ENCODE data around the gene MAML2. TPM values are rescaled to one million over a fixed set of nuclear protein-coding genes. Genes with fewer than 3 reads are reported as not detected.

Gene MAML2
- total RNA-seq, 1 experiment from 2014 or later, result 2.7 TPM

GRCh38 chr11:95926726-95927125 is 416.3 kb downstream of the MAML2 start:
- Histone ChIP-seq H3K79me1 (ENCODE audit: insufficient read depth, low read depth, low read length, poor library complexity, severe bottlenecking) (peaks cover 3% of the 10 kb centered on the region), H3K23ac (ENCODE audit: insufficient read length, low read depth, low read length) (no peak overlapping the region), H2BK15ac (ENCODE audit: low read depth, low read length) (no peak overlapping the region), H4K20me1 (ENCODE audit: control insufficient read depth, insufficient read depth, insufficient read length) (no peaks in the 10 kb centered on the region), H4K91ac (ENCODE audit: insufficient read length, low read depth, low read length) (no peak overlapping the region), H2AK5ac (ENCODE audit: insufficient read length, low read length) (no peak overlapping the region), H3K4me2 (ENCODE audit: insufficient read depth, insufficient read length, low read length) (no peak overlapping the region), H2BK120ac (ENCODE audit: low read depth, low read length, poor library complexity, severe bottlenecking) (no peak overlapping the region), H3K27ac (ENCODE audit: insufficient read length, low read depth, low read length) (no peak overlapping the region), H3K14ac (ENCODE audit: insufficient read depth, low read length) (no peak overlapping the region), H3K18ac (ENCODE audit: insufficient read length, low read depth, low read length) (no peak overlapping the region), H3K9me3 (ENCODE audit: control insufficient read depth, low read depth, low read length) (no peaks in the 10 kb centered on the region), H2BK12ac (ENCODE audit: insufficient read length, low read depth, low read length) (no peak overlapping the region), H2BK5ac (ENCODE audit: insufficient read length, low read length) (no peak overlapping the region), H3K4ac (ENCODE audit: low read depth, low read length) (no peak overlapping the region), H4K8ac (replicated peaks; ENCODE audit: insufficient read length, low read depth, low read length) (no peak overlapping the region), H3K4me1 (ENCODE audit: insufficient read depth, low read length) (peaks cover 3% of the 10 kb centered on the region; the same call in 1 of the 2 replicates), H3K23me2 (ENCODE audit: insufficient read length, low read depth, low read length, poor library complexity, severe bottlenecking) (peaks cover 4% of the 10 kb centered on the region), H3K27me3 (ENCODE audit: insufficient read depth, low read length) (no peaks in the 10 kb centered on the region), H2AFZ (ENCODE audit: low read length) (no peak overlapping the region), H3K9ac (ENCODE audit: extremely low read depth, insufficient read length, low read length) (no peak overlapping the region), H3K79me2 (ENCODE audit: insufficient read depth, low read length) (0 out of 2 replicates have a peak, but pooled peaks cover 1% of the 10 kb centered on the region), H3T11ph (ENCODE audit: low read length) (no peak overlapping the region), H4K5ac (ENCODE audit: insufficient read length, low read depth, low read length) (no peak overlapping the region), H3K56ac (ENCODE audit: insufficient read length, low read depth, low read length) (no peak overlapping the region), H2BK20ac (ENCODE audit: low read depth, low read length, poor library complexity, severe bottlenecking) (no peak overlapping the region)
- Mint-ChIP-seq H3K4me3 (no peak overlapping the region), H3K27ac (no peak overlapping the region), H3K36me3 (ENCODE audit: insufficient read depth in 1 of 3, low read depth in 3 of 3) (no peaks in the 10 kb centered on the region), H3K27me3 (ENCODE audit: low read depth) (peaks cover 3% of the 10 kb centered on the region; the same call in 1 of the 2 replicates), H3K9me3 (peaks cover 0 to 3% of the 10 kb centered on the region in 2 experiments; a peak in 3 of 5 replicates), H3K4me1 (peaks cover 16 to 21% of the 10 kb centered on the region in 2 experiments)
- no CpG with 5 or more reads among the region's 1 CpG for WGBS (ENCODE audit: extremely low coverage, insufficient read length, low lambda C conversion rate)
- DNase-seq, result no peak
- TF ChIP-seq CTCF (conservative IDR thresholded peaks at IDR 0.05), result no peak

Small RNA genes lying within 50 kb of the gene (microRNA-seq; reads per million reads assigned to microRNA genes)
- gene MIR1260B (ENCODE audit: borderline microRNAs expressed), result 0.35 reads per million

Other genes with a start within 250 kb of the MAML2 start
- gene CCDC82, start 46.7 kb upstream of the MAML2 start, total RNA-seq (2021), result 14.7 and 17.4 TPM in 2 replicates
- 3.0 and 3.6 TPM in 2 replicates for gene JRKL, start 46.8 kb upstream of the MAML2 start, total RNA-seq (2021)